CD4-positive, alpha-beta T cell (primary cell): ENCODE data around the gene TTLL4. TPM values are rescaled to one million over a fixed set of nuclear protein-coding genes. Genes with fewer than 3 reads are reported as not detected.

Source experiments
- ATAC-seq: fragments of 200-7000 bp; cut with Tn5 transposase; one replicate; pipeline ENCODE4 v1.10.0; 2022; ENCODE audit warnings: mild to moderate bottlenecking; ENCODE audit not compliant: poor library complexity
- CTCF ChIA-PET: fragments of 350-600 bp; sonication (Branson Sonifier 250); formaldehyde crosslinking; loops from one replicate; lab custom pipeline; 2021; ENCODE audit warnings: antibody characterized with exemption, inconsistent platforms; lab: Charles Lee
- POLR2A ChIA-PET: fragments of 350-600 bp; sonication (Branson Sonifier 250); formaldehyde crosslinking; loops from one replicate; lab custom pipeline; 2021; ENCODE audit warnings: antibody characterized with exemption, inconsistent platforms; lab: Charles Lee
- DNase-seq, 14 experiments: peaks; one replicate each; pipeline ENCODE4 v3.0.0-alpha.2; 2013 to 2020; ENCODE audit warnings: mixed read lengths in 2 of 14
- H3K27ac ChIP-seq, 2 donors: one replicate each; pipeline versions ENCODE4 v1.5.1 to v1.7.0; 2013; ENCODE audit warnings: low read length in 2 of 2, low read depth in 1 of 2, mild to moderate bottlenecking in 1 of 2
- H3K27me3 ChIP-seq, 2 experiments: 1 replicate in 1 of 2; 2 replicates in 1 of 2; pipeline versions ENCODE4 v1.6.1 to v1.7.0; 2013; ENCODE audit warnings: low read length in 2 of 2, control low read depth in 1 of 2, mild to moderate bottlenecking in 1 of 2, moderate library complexity in 1 of 2; ENCODE audit not compliant: insufficient read depth in 2 of 2, control insufficient read depth in 1 of 2
- H3K36me3 ChIP-seq: one replicate; pipeline ENCODE4 v1.6.1; 2013; ENCODE audit warnings: low read length, control low read depth; ENCODE audit not compliant: insufficient read depth
- H3K4me1 ChIP-seq: one replicate; pipeline ENCODE4 v1.6.1; 2013; ENCODE audit warnings: low read length, control low read depth; ENCODE audit not compliant: insufficient read depth
- H3K4me3 ChIP-seq: one replicate; pipeline ENCODE4 v1.5.1; 2013; ENCODE audit warnings: mild to moderate bottlenecking, low read length, moderate library complexity
- H3K9me3 ChIP-seq, 2 experiments: 1 replicate in 1 of 2; 2 replicates in 1 of 2; pipeline versions ENCODE4 v1.6.1 to v1.7.0; 2013; ENCODE audit warnings: low read length in 2 of 2, mild to moderate bottlenecking in 2 of 2, control low read depth in 1 of 2, moderate library complexity in 1 of 2; ENCODE audit not compliant: control insufficient read depth in 1 of 2, insufficient read depth in 1 of 2
- H3K27ac Mint-ChIP-seq: one replicate; pipeline ENCODE4 v1.8.0; 2020; ENCODE audit warnings: mixed read lengths
- H3K27me3 Mint-ChIP-seq: one replicate; pipeline ENCODE4 v1.8.0; 2021; ENCODE audit warnings: mixed read lengths
- H3K36me3 Mint-ChIP-seq: one replicate; pipeline ENCODE4 v1.8.0; 2021; ENCODE audit warnings: low read depth, mixed read lengths
- H3K4me1 Mint-ChIP-seq: one replicate; pipeline ENCODE4 v1.8.0; 2021; ENCODE audit warnings: low read depth, mixed read lengths
- H3K4me3 Mint-ChIP-seq: one replicate; pipeline ENCODE4 v1.8.0; 2020; ENCODE audit warnings: mild to moderate bottlenecking, mixed read lengths
- H3K9me3 Mint-ChIP-seq: one replicate; pipeline ENCODE4 v1.8.0; 2020; ENCODE audit warnings: mixed read lengths
- CTCF ChIP-seq: fragments of 200-600 bp; IDR thresholded peaks from one replicate; pipeline ENCODE4 v1.8.0; 2022; ENCODE audit warnings: antibody characterized with exemption, mild to moderate bottlenecking
- intact Hi-C, 2 experiments: fragments of 100-400 bp; cut with DNase I in 1 of 2; cut with micrococcal nuclease in 1 of 2; formaldehyde crosslinking; loops; one replicate each; pipeline versions ENCODE4 v1.15.1 to v1.9.0; 2023 to 2025; cut with DNase I, micrococcal nuclease
- total RNA-seq, 174 experiments: library from RNA in 2 of 174; stranded (reverse) in 2 of 174; gene quantifications; one replicate each; pipeline ENCODE4 v1.2.3 and lab custom pipeline; 2021 to 2026

Gene TTLL4
- total RNA-seq, 2 experiments from 2014 or later = 7.3 to 10.8 TPM

- no peaks in the 10 kb centered on the region for H3K9me3 Mint-ChIP-seq
- ChIA-PET CTCF (no interaction called here), POLR2A (no interaction called here)
- H3K36me3 Mint-ChIP-seq = no peaks in the 10 kb centered on the region
- no peak overlapping the region for H3K27ac Mint-ChIP-seq
- H3K4me1 Mint-ChIP-seq = no peaks in the 10 kb centered on the region
- no peaks in the 10 kb centered on the region for H3K36me3 ChIP-seq
- H3K27me3 ChIP-seq = peaks cover 13 to 18% of the 10 kb centered on the region in 2 experiments
- no peak overlapping the region for H3K4me3 Mint-ChIP-seq
- no peaks in the 10 kb centered on the region for H3K4me1 ChIP-seq
- no peak for TF ChIP-seq CTCF
- peaks cover 34% of the 10 kb centered on the region for H3K27me3 Mint-ChIP-seq
- H3K4me3 ChIP-seq = no peak overlapping the region
- H3K9me3 ChIP-seq = no peaks in the 10 kb centered on the region
- intact Hi-C loops = no loop called here
- DNase-seq (no peak), ATAC-seq (no peak)
- H3K27ac ChIP-seq = no peak overlapping the region
These were observed 86.1 kb downstream of the TTLL4 start for GRCh38 chr2:218796691-218797090.

GRCh38 chr2:218798767-218799504 is 88.3 kb downstream of the TTLL4 start:
- intact Hi-C loops = no loop called here
- TF ChIP-seq CTCF = no peak
- ChIA-PET POLR2A (no interaction called here), CTCF (no interaction called here)
- Mint-ChIP-seq H3K4me3 (no peak overlapping the region), H3K27me3 (peaks cover 36% of the 10 kb centered on the region), H3K27ac (no peak overlapping the region), H3K4me1 (peaks cover 5% of the 10 kb centered on the region), H3K36me3 (no peaks in the 10 kb centered on the region), H3K9me3 (no peaks in the 10 kb centered on the region)
- DNase-seq (no peak), ATAC-seq (no peak)
- peaks cover 8% of the 10 kb centered on the region for H3K4me1 ChIP-seq
- no peak overlapping the region for H3K27ac ChIP-seq
- no peak overlapping the region for H3K4me3 ChIP-seq
- peaks cover 18% of the 10 kb centered on the region in 2 experiments for H3K27me3 ChIP-seq
- H3K36me3 ChIP-seq = no peaks in the 10 kb centered on the region
- peaks cover 0 to under 1% of the 10 kb centered on the region in 2 experiments for H3K9me3 ChIP-seq

GRCh38 chr2:218799990-218800389 is 89.4 kb downstream of the TTLL4 start:
- H3K4me1 Mint-ChIP-seq = peaks cover 5% of the 10 kb centered on the region
- H3K4me3 Mint-ChIP-seq = no peak overlapping the region
- Histone ChIP-seq H3K9me3 (peaks cover 0 to 11% of the 10 kb centered on the region in 2 experiments), H3K4me1 (peaks cover 8% of the 10 kb centered on the region), H3K4me3 (no peak overlapping the region), H3K27ac (no peak overlapping the region), H3K27me3 (peaks cover 15 to 18% of the 10 kb centered on the region in 2 experiments), H3K36me3 (no peaks in the 10 kb centered on the region)
- ChIA-PET CTCF (no interaction called here), POLR2A (no interaction called here)
- intact Hi-C loops = no loop called here
- no peak for ATAC-seq
- H3K36me3 Mint-ChIP-seq = no peaks in the 10 kb centered on the region
- DNase-seq = no peak
- no peaks in the 10 kb centered on the region for H3K9me3 Mint-ChIP-seq
- TF ChIP-seq CTCF = no peak
- no peak overlapping the region for H3K27ac Mint-ChIP-seq
- peaks cover 38% of the 10 kb centered on the region for H3K27me3 Mint-ChIP-seq
